ENCODE data around the gene PTPMT1.
"Not testable (repeated sequence)": the region's sequence is repeated elsewhere in the genome, so short reads cannot be mapped to it uniquely, and the experiment has no call there.

PTPMT1 gene

GRCh38 chr11:47565340-47566148, at the start of gene PTPMT1:
Gene PTPMT1, plus strand, starts transcription at chr11:47565599. Its CDS starts 24 bp downstream, at chr11:47565623.
- Histone ChIP-seq H3K4me1 (ENCODE audit: control insufficient read depth, insufficient read depth, low read length) (no peaks in the 10 kb centered on the region; the same call in 1 of the 2 replicates), H3K27ac (ENCODE audit: low read depth, low read length) (peak within 1 kb of the TSS; percentile 76), H3K36me3 (ENCODE audit: control insufficient read depth, insufficient read depth, low read length) (peaks cover 13% of the 10 kb centered on the region)

GRCh38 chr11:47516155-47516554, 49.2 kb upstream of the PTPMT1 start:
- no peaks in the 10 kb centered on the region; the same call in 1 of the 2 replicates for H3K36me3 ChIP-seq (ENCODE audit: control insufficient read depth, insufficient read depth, low read length)
- no peak overlapping the region for H3K27ac ChIP-seq (ENCODE audit: low read depth, low read length)
- H3K4me3 ChIP-seq (ENCODE audit: low read depth, low read length), result no peak overlapping the region
- peaks cover 17% of the 10 kb centered on the region for H3K4me1 ChIP-seq (ENCODE audit: control insufficient read depth, insufficient read depth, low read length)
- H3K9ac ChIP-seq (ENCODE audit: low read depth, low read length), result no peak overlapping the region
- no peaks in the 10 kb centered on the region for H3K9me3 ChIP-seq (ENCODE audit: control insufficient read depth, insufficient read depth, low read length)
- no peaks in the 10 kb centered on the region for H3K27me3 ChIP-seq (ENCODE audit: control insufficient read depth, insufficient read depth, low read length)

More at GRCh38 chr11:47565340-47566148, at the start of gene PTPMT1:
- Histone ChIP-seq H3K9me3 (ENCODE audit: control insufficient read depth, insufficient read depth, low read length) (no peaks in the 10 kb centered on the region), H3K9ac (ENCODE audit: low read depth, low read length) (peak within 1 kb of the TSS; percentile 84), H3K27me3 (ENCODE audit: control insufficient read depth, insufficient read depth, low read length) (no peaks in the 10 kb centered on the region), H3K4me3 (ENCODE audit: low read depth, low read length) (peak within 1 kb of the TSS; percentile 86)

GRCh38 chr11:47516984-47517853, 48.2 kb upstream of the PTPMT1 start:
- Histone ChIP-seq H3K36me3 (ENCODE audit: control insufficient read depth, insufficient read depth, low read length) (no peaks in the 10 kb centered on the region), H3K27me3 (ENCODE audit: control insufficient read depth, insufficient read depth, low read length) (no peaks in the 10 kb centered on the region), H3K9me3 (ENCODE audit: control insufficient read depth, insufficient read depth, low read length) (no peaks in the 10 kb centered on the region), H3K4me3 (ENCODE audit: low read depth, low read length) (no peak overlapping the region), H3K4me1 (ENCODE audit: control insufficient read depth, insufficient read depth, low read length) (peaks cover 17% of the 10 kb centered on the region), H3K9ac (ENCODE audit: low read depth, low read length) (no peak overlapping the region), H3K27ac (ENCODE audit: low read depth, low read length) (no peak overlapping the region)

- H3K27ac ChIP-seq (ENCODE audit: low read depth, low read length), result no peak overlapping the region
- H3K9me3 ChIP-seq (ENCODE audit: control insufficient read depth, insufficient read depth, low read length), result no peaks in the 10 kb centered on the region
- no peak overlapping the region for H3K4me3 ChIP-seq (ENCODE audit: low read depth, low read length)
- H3K4me1 ChIP-seq (ENCODE audit: control insufficient read depth, insufficient read depth, low read length), result peaks cover 12% of the 10 kb centered on the region
- no peaks in the 10 kb centered on the region for H3K27me3 ChIP-seq (ENCODE audit: control insufficient read depth, insufficient read depth, low read length)
- no peak overlapping the region for H3K9ac ChIP-seq (ENCODE audit: low read depth, low read length)
- H3K36me3 ChIP-seq (ENCODE audit: control insufficient read depth, insufficient read depth, low read length), result no peaks in the 10 kb centered on the region
These were observed 47.0 kb upstream of the PTPMT1 start for GRCh38 chr11:47518212-47518964.

GRCh38 chr11:47523490-47524225, 41.7 kb upstream of the PTPMT1 start:
- peaks cover 35% of the 10 kb centered on the region for H3K4me1 ChIP-seq (ENCODE audit: control insufficient read depth, insufficient read depth, low read length)
- no peak overlapping the region for H3K9ac ChIP-seq (ENCODE audit: low read depth, low read length)
- peak overlapping the region; percentile 87 for H3K27ac ChIP-seq (ENCODE audit: low read depth, low read length)
- no peaks in the 10 kb centered on the region for H3K27me3 ChIP-seq (ENCODE audit: control insufficient read depth, insufficient read depth, low read length)
- no peaks in the 10 kb centered on the region for H3K9me3 ChIP-seq (ENCODE audit: control insufficient read depth, insufficient read depth, low read length)
- H3K4me3 ChIP-seq (ENCODE audit: low read depth, low read length), result no peak overlapping the region
- no peaks in the 10 kb centered on the region for H3K36me3 ChIP-seq (ENCODE audit: control insufficient read depth, insufficient read depth, low read length)

- Histone ChIP-seq H3K9ac (ENCODE audit: low read depth, low read length) (peak overlapping the region; percentile 30; the same call in 1 of the 2 replicates), H3K27ac (ENCODE audit: low read depth, low read length) (peak overlapping the region; percentile 87), H3K27me3 (ENCODE audit: control insufficient read depth, insufficient read depth, low read length) (no peaks in the 10 kb centered on the region), H3K36me3 (ENCODE audit: control insufficient read depth, insufficient read depth, low read length) (no peaks in the 10 kb centered on the region), H3K4me1 (ENCODE audit: control insufficient read depth, insufficient read depth, low read length) (peaks cover 35% of the 10 kb centered on the region), H3K4me3 (ENCODE audit: low read depth, low read length) (no peak overlapping the region), H3K9me3 (ENCODE audit: control insufficient read depth, insufficient read depth, low read length) (no peaks in the 10 kb centered on the region)
These were observed 41.0 kb upstream of the PTPMT1 start for GRCh38 chr11:47524291-47524874.

GRCh38 chr11:47526032-47526431, 39.4 kb upstream of the PTPMT1 start:
- not testable (repeated sequence) for H3K27ac ChIP-seq (ENCODE audit: low read depth, low read length); H3K36me3 ChIP-seq (ENCODE audit: control insufficient read depth, insufficient read depth, low read length); H3K9ac ChIP-seq (ENCODE audit: low read depth, low read length)

GRCh38 chr11:47527186-47527585, 38.2 kb upstream of the PTPMT1 start:
- Histone ChIP-seq H3K36me3 (ENCODE audit: control insufficient read depth, insufficient read depth, low read length) (no peaks in the 10 kb centered on the region), H3K9me3 (ENCODE audit: control insufficient read depth, insufficient read depth, low read length) (no peaks in the 10 kb centered on the region), H3K9ac (ENCODE audit: low read depth, low read length) (no peak overlapping the region), H3K27ac (ENCODE audit: low read depth, low read length) (no peak overlapping the region), H3K4me3 (ENCODE audit: low read depth, low read length) (no peak overlapping the region), H3K4me1 (ENCODE audit: control insufficient read depth, insufficient read depth, low read length) (peaks cover 35% of the 10 kb centered on the region), H3K27me3 (ENCODE audit: control insufficient read depth, insufficient read depth, low read length) (no peaks in the 10 kb centered on the region)

More at GRCh38 chr11:47526032-47526431, 39.4 kb upstream of the PTPMT1 start:
- H3K4me1 ChIP-seq (ENCODE audit: control insufficient read depth, insufficient read depth, low read length), result peaks cover 35% of the 10 kb centered on the region
- H3K27me3 ChIP-seq (ENCODE audit: control insufficient read depth, insufficient read depth, low read length); H3K4me3 ChIP-seq (ENCODE audit: low read depth, low read length); H3K9me3 ChIP-seq (ENCODE audit: control insufficient read depth, insufficient read depth, low read length): not testable (repeated sequence)

GRCh38 chr11:47529951-47530350, 35.4 kb upstream of the PTPMT1 start:
- H3K27ac ChIP-seq (ENCODE audit: low read depth, low read length), result no peak overlapping the region
- H3K27me3 ChIP-seq (ENCODE audit: control insufficient read depth, insufficient read depth, low read length), result no peaks in the 10 kb centered on the region

GRCh38 chr11:47530721-47531120, 34.7 kb upstream of the PTPMT1 start:
- H3K36me3 ChIP-seq (ENCODE audit: control insufficient read depth, insufficient read depth, low read length); H3K4me3 ChIP-seq (ENCODE audit: low read depth, low read length); H3K9me3 ChIP-seq (ENCODE audit: control insufficient read depth, insufficient read depth, low read length); H3K27me3 ChIP-seq (ENCODE audit: control insufficient read depth, insufficient read depth, low read length); H3K27ac ChIP-seq (ENCODE audit: low read depth, low read length); H3K9ac ChIP-seq (ENCODE audit: low read depth, low read length): not testable (repeated sequence)
- peaks cover 14% of the 10 kb centered on the region for H3K4me1 ChIP-seq (ENCODE audit: control insufficient read depth, insufficient read depth, low read length)

More at GRCh38 chr11:47529951-47530350, 35.4 kb upstream of the PTPMT1 start:
- H3K9me3 ChIP-seq (ENCODE audit: control insufficient read depth, insufficient read depth, low read length), result no peaks in the 10 kb centered on the region
- no peak overlapping the region for H3K4me3 ChIP-seq (ENCODE audit: low read depth, low read length)
- no peak overlapping the region for H3K9ac ChIP-seq (ENCODE audit: low read depth, low read length)
- peaks cover 22% of the 10 kb centered on the region for H3K4me1 ChIP-seq (ENCODE audit: control insufficient read depth, insufficient read depth, low read length)
- 0 out of 2 replicates have a peak, but pooled peaks cover 4% of the 10 kb centered on the region for H3K36me3 ChIP-seq (ENCODE audit: control insufficient read depth, insufficient read depth, low read length)
